HEK293 (cell line): ENCODE results near the gene PCBD2.
A peak's percentile ranks its signal among the peaks of the same experiment; 100 is the strongest.
"Not testable (repeated sequence)": the region's sequence is repeated elsewhere in the genome, so short reads cannot be mapped to it uniquely, and the experiment has no call there.

Experiments used
- CTCF ChIA-PET: fragments of 350-600 bp; formaldehyde crosslinking; extraction: SDS; loops from one replicate; lab custom pipeline; 2021; ENCODE audit warnings: antibody characterized with exemption; lab: Yijun Ruan, JAX
- POLR2A ChIA-PET: fragments of 300-600 bp; formaldehyde crosslinking; extraction: SDS; loops from one replicate; lab custom pipeline; 2020; ENCODE audit warnings: antibody characterized with exemption, inconsistent platforms; lab: Yijun Ruan, JAX
- H3K27ac ChIP-seq: fragments of 200-500 bp; sonication (Bioruptor generic); 2 replicates; pipeline ENCODE4 v1.5.1; 2014; ENCODE audit warnings: low read depth, low read length, control low read depth, inconsistent platforms; ENCODE audit errors: extremely low read depth
- H3K36me3 ChIP-seq, 2 experiments: fragments of 200-500 bp in 1 of 2; sonication (Bioruptor generic) in 1 of 2; 1 replicate in 1 of 2; 2 replicates in 1 of 2; pipeline ENCODE4 v1.5.1; 2014 to 2017; ENCODE audit warnings: inconsistent platforms in 2 of 2, low read length in 2 of 2; ENCODE audit not compliant: control insufficient read depth in 2 of 2, insufficient read depth in 1 of 2
- H3K4me1 ChIP-seq: fragments of 200-500 bp; sonication (Bioruptor generic); 2 replicates; pipeline ENCODE4 v1.5.1; 2014; ENCODE audit warnings: mild to moderate bottlenecking, low read length, inconsistent platforms; ENCODE audit not compliant: control insufficient read depth, insufficient read depth
- H3K4me3 ChIP-seq: 2 replicates; pipeline ENCODE4 v1.5.1; 2011; ENCODE audit warnings: low read depth, mild to moderate bottlenecking, control low read depth, low read length, moderate library complexity
- H3K9me3 ChIP-seq: fragments of 200-500 bp; sonication (Bioruptor generic); 2 replicates; pipeline ENCODE4 v1.5.1; 2014; ENCODE audit warnings: low read depth, low read length, inconsistent platforms; ENCODE audit not compliant: control insufficient read depth, insufficient read depth
- FEZF1 ChIP-seq: fragments of 450-650 bp; formaldehyde crosslinking; IDR thresholded peaks from 2 replicates; pipeline ENCODE4 v1.5.1; 2016; ENCODE audit warnings: missing biosample characterization, missing genetic modification characterization
- GLI2 ChIP-seq: fragments of 450-650 bp; formaldehyde crosslinking; IDR thresholded peaks from 2 replicates; pipeline ENCODE4; 2017; ENCODE audit warnings: missing biosample characterization, missing genetic modification characterization, low read depth, borderline replicate concordance
- SCRT2 ChIP-seq: fragments of 450-650 bp; formaldehyde crosslinking; IDR thresholded peaks from 2 replicates; pipeline ENCODE4 v1.5.1; 2016; ENCODE audit warnings: missing biosample characterization, missing genetic modification characterization
- SP2 ChIP-seq: fragments of 450-650 bp; formaldehyde crosslinking; IDR thresholded peaks from 2 replicates; pipeline ENCODE4 v1.5.1; 2016; ENCODE audit warnings: missing biosample characterization, missing genetic modification characterization
- ZBTB11 ChIP-seq: fragments of 450-650 bp; formaldehyde crosslinking; conservative IDR thresholded peaks from 2 replicates; pipeline ENCODE4 v1.5.1; 2016; ENCODE audit warnings: low read depth, missing biosample characterization, missing genetic modification characterization
- ZBTB8A ChIP-seq: fragments of 450-650 bp; formaldehyde crosslinking; IDR thresholded peaks from 2 replicates; pipeline ENCODE4 v1.5.1; 2016; ENCODE audit warnings: missing biosample characterization, missing genetic modification characterization
- ZNF140 ChIP-seq: fragments of 450-650 bp; formaldehyde crosslinking; IDR thresholded peaks from 2 replicates; pipeline ENCODE4 v1.5.1; 2016; ENCODE audit warnings: missing biosample characterization, missing genetic modification characterization
- ZNF202 ChIP-seq: fragments of 450-650 bp; formaldehyde crosslinking; IDR thresholded peaks from 2 replicates; pipeline ENCODE4 v1.5.1; 2016; ENCODE audit warnings: missing biosample characterization, missing genetic modification characterization, borderline replicate concordance
- ZNF266 ChIP-seq: fragments of 450-650 bp; formaldehyde crosslinking; IDR thresholded peaks from 2 replicates; pipeline ENCODE4 v1.5.1; 2016; ENCODE audit warnings: missing biosample characterization, missing genetic modification characterization, low read depth
- ZNF292 ChIP-seq: fragments of 450-650 bp; formaldehyde crosslinking; IDR thresholded peaks from 2 replicates; pipeline ENCODE4 v1.5.1; 2016; ENCODE audit warnings: low read depth, missing biosample characterization, missing genetic modification characterization, borderline replicate concordance
- ZNF394 ChIP-seq: fragments of 450-650 bp; formaldehyde crosslinking; IDR thresholded peaks from 2 replicates; pipeline ENCODE4 v1.5.1; 2016; ENCODE audit warnings: missing biosample characterization, missing genetic modification characterization, mild to moderate bottlenecking, moderate library complexity, borderline replicate concordance
- ZNF426 ChIP-seq: fragments of 450-650 bp; formaldehyde crosslinking; IDR thresholded peaks from 2 replicates; pipeline ENCODE4 v1.5.1; 2017; ENCODE audit warnings: missing biosample characterization, missing genetic modification characterization, mild to moderate bottlenecking, inconsistent platforms, moderate library complexity
- ZNF433 ChIP-seq: fragments of 450-650 bp; formaldehyde crosslinking; IDR thresholded peaks from 2 replicates; pipeline ENCODE4 v1.5.1; 2016; ENCODE audit warnings: missing biosample characterization, missing genetic modification characterization, low read depth
- ZNF501 ChIP-seq: fragments of 450-650 bp; formaldehyde crosslinking; IDR thresholded peaks from 2 replicates; pipeline ENCODE4 v1.5.1; 2016; ENCODE audit warnings: missing biosample characterization, missing genetic modification characterization
- ZNF510 ChIP-seq: fragments of 450-650 bp; formaldehyde crosslinking; IDR thresholded peaks from 2 replicates; pipeline ENCODE4 v1.5.1; 2018; ENCODE audit warnings: mild to moderate bottlenecking, missing genetic modification characterization, missing biosample characterization; ENCODE audit not compliant: insufficient replicate concordance
- ZNF518A ChIP-seq: fragments of 450-650 bp; formaldehyde crosslinking; conservative IDR thresholded peaks from 2 replicates; pipeline ENCODE4 v1.5.1; 2016; ENCODE audit warnings: low read depth, missing biosample characterization, missing genetic modification characterization
- ZNF558 ChIP-seq: fragments of 450-650 bp; formaldehyde crosslinking; IDR thresholded peaks from 2 replicates; pipeline ENCODE4 v1.5.1; 2016; ENCODE audit warnings: missing biosample characterization, missing genetic modification characterization
- ZNF580 ChIP-seq: fragments of 450-650 bp; formaldehyde crosslinking; IDR thresholded peaks from 2 replicates; pipeline ENCODE4 v1.5.1; 2016; ENCODE audit warnings: missing biosample characterization, missing genetic modification characterization
- ZNF600 ChIP-seq: fragments of 450-650 bp; formaldehyde crosslinking; IDR thresholded peaks from 2 replicates; pipeline ENCODE4 v1.5.1; 2016; ENCODE audit warnings: missing biosample characterization, missing genetic modification characterization
- ZNF654 ChIP-seq: fragments of 450-650 bp; formaldehyde crosslinking; IDR thresholded peaks from 2 replicates; pipeline ENCODE4 v1.5.1; 2016; ENCODE audit warnings: low read depth, missing biosample characterization, missing genetic modification characterization
- ZNF664 ChIP-seq: fragments of 450-650 bp; formaldehyde crosslinking; IDR thresholded peaks from 2 replicates; pipeline ENCODE4 v1.5.1; 2016; ENCODE audit warnings: missing biosample characterization, missing genetic modification characterization
- ZNF791 ChIP-seq: fragments of 450-650 bp; formaldehyde crosslinking; IDR thresholded peaks from 2 replicates; pipeline ENCODE4 v1.5.1; 2016; ENCODE audit warnings: missing biosample characterization, missing genetic modification characterization
- ZXDB ChIP-seq: fragments of 450-650 bp; formaldehyde crosslinking; IDR thresholded peaks from 2 replicates; pipeline ENCODE4 v1.5.1; 2016; ENCODE audit warnings: missing biosample characterization, missing genetic modification characterization

PCBD2 gene

GRCh38 chr5:134879456-134879855, 25.5 kb upstream of the PCBD2 start:
- H3K9me3 ChIP-seq: no peaks in the 10 kb centered on the region
- CTCF ChIA-PET: interaction anchor here (0.6 to 1.7 kb wide), 4 partner anchors 13 to 91 kb away, joined by 3 to 6 read pairs (median 4); no protein-coding TSS in a partner anchor
- H3K36me3 ChIP-seq: peaks cover 0 to 13% of the 10 kb centered on the region in 2 experiments; a peak in 1 of 3 replicates
- H3K4me1 ChIP-seq: no peaks in the 10 kb centered on the region; the same call in 1 of the 2 replicates
- TF ChIP-seq ZNF580 (tag by site-specific recombination) (no peak), FEZF1 (0 out of 2 replicates have a peak, but pooled peaks have one; percentile 13), ZBTB8A (0 out of 2 replicates have a peak, but pooled peaks have one; percentile 16), SP2 (no peak), SCRT2 (tag by site-specific recombination) (no peak), ZNF600 (tag by site-specific recombination) (0 out of 2 replicates have a peak, but pooled peaks have one; percentile 15)
- TF ChIP-seq, all 188 proteins: peak for 3
- Histone ChIP-seq H3K4me3 (no peak overlapping the region), H3K27ac (no peak overlapping the region)
- POLR2A ChIA-PET: no interaction called here

GRCh38 chr5:134880937-134881336, 24.0 kb upstream of the PCBD2 start:
- H3K27ac ChIP-seq, H3K4me1 ChIP-seq, POLR2A ChIA-PET, H3K9me3 ChIP-seq, CTCF ChIA-PET, H3K4me3 ChIP-seq: not testable (repeated sequence)
- peaks cover 0 to 12% of the 10 kb centered on the region in 2 experiments; a peak in 1 of 3 replicates for H3K36me3 ChIP-seq
- TF ChIP-seq ZNF654 (tag by site-specific recombination): peak; percentile 30; the same call in 1 of the 2 replicates
- peak; percentile 57 for TF ChIP-seq ZBTB8A
- peak; percentile 75 for TF ChIP-seq ZBTB11 (tag by site-specific recombination)
- TF ChIP-seq ZNF791 (tag by site-specific recombination): peak; percentile 64; the same call in 1 of the 2 replicates
- peak; percentile 66 for TF ChIP-seq ZNF558
- TF ChIP-seq ZNF426 (tag by site-specific recombination): peak; percentile 77
- TF ChIP-seq ZXDB (tag by site-specific recombination): peak; percentile 60
- peak; percentile 77 for TF ChIP-seq ZNF140 (tag by site-specific recombination)
- TF ChIP-seq ZNF664 (tag by site-specific recombination): 0 out of 2 replicates have a peak, but pooled peaks have one; percentile 44
- TF ChIP-seq ZNF510: peak; percentile 70
- TF ChIP-seq ZNF292 (tag by site-specific recombination): 0 out of 2 replicates have a peak, but pooled peaks have one; percentile 70
- TF ChIP-seq ZNF501 (tag by site-specific recombination): 0 out of 2 replicates have a peak, but pooled peaks have one; percentile 52
- peak; percentile 34; the same call in 1 of the 2 replicates for TF ChIP-seq GLI2 (tag by site-specific recombination)
- 0 out of 2 replicates have a peak, but pooled peaks have one; percentile 40 for TF ChIP-seq ZNF202
- peak; percentile 25; the same call in 1 of the 2 replicates for TF ChIP-seq ZNF433
- peak; percentile 85 for TF ChIP-seq ZNF518A
- peak; percentile 82 for TF ChIP-seq ZNF266 (tag by site-specific recombination)
- peak; percentile 89; the same call in 1 of the 2 replicates for TF ChIP-seq ZNF394
